K562 (cell line): ENCODE data around the gene ZMYM2. TPM values are rescaled to one million over a fixed set of nuclear protein-coding genes. Genes with fewer than 3 reads are reported as not detected.

Experiments used
- ATAC-seq: fragments of 200-7000 bp; cut with Tn5 transposase; 3 replicates; pipeline ENCODE4 v1.9.1; 2020; ENCODE audit warnings: moderate library complexity
- BruUV-seq: library from RNA; stranded (reverse); fragments of 400-500 nt; replicated peaks from 2 replicates; lab custom pipeline; 2021; lab: Mats Ljungman, UMichigan
- CTCF ChIA-PET: fragments of 300-600 bp; formaldehyde crosslinking; extraction: SDS; loops from one replicate; lab custom pipeline; 2021; ENCODE audit warnings: low intra/inter-chr PET ratio; lab: Yijun Ruan, JAX
- POLR2A ChIA-PET: fragments of 300-600, 350-650 bp; sonication (Branson Sonifier 250); formaldehyde crosslinking; extraction: SDS; loops from one replicate; lab custom pipeline; 2021; ENCODE audit warnings: antibody characterized with exemption, inconsistent platforms; lab: Yijun Ruan, JAX
- DNase-seq, 4 experiments: peaks; one replicate each; pipeline versions ENCODE4 v3.0.0 to v3.0.0-alpha.2; 2011 to 2018; ENCODE audit warnings: low spot score in 3 of 4, mixed read lengths in 3 of 4; ENCODE audit errors: extremely low read depth in 1 of 4
- FAIRE-seq: peaks from 2 replicates; lab custom pipeline; 2011; peaks lifted over from hg19 to GRCh38; lab: Jason Lieb, UNC
- H2AFZ ChIP-seq: 2 replicates; pipeline ENCODE4 v1.6.0; 2011; ENCODE audit warnings: low read depth, low read length, control low read depth, inconsistent platforms
- H3K27ac ChIP-seq: fragments of 200-600 bp; 3 replicates; pipeline ENCODE4 v1.8.0; 2011; ENCODE audit warnings: low read depth, mild to moderate bottlenecking, control low read depth, inconsistent platforms, low read length, moderate library complexity, mixed read lengths; ENCODE audit errors: extremely low read depth
- H3K27me3 ChIP-seq, 2 experiments: fragments of 300-600 bp in 1 of 2; 2 replicates in 1 of 2; 3 replicates in 1 of 2; pipeline versions ENCODE4 v1.6.0 to v1.8.0; 2011; ENCODE audit warnings: inconsistent platforms in 2 of 2, low read length in 2 of 2, mild to moderate bottlenecking in 1 of 2, mixed read lengths in 1 of 2, moderate library complexity in 1 of 2; ENCODE audit not compliant: control insufficient read depth in 2 of 2, insufficient read depth in 2 of 2
- H3K36me3 ChIP-seq: fragments of 300-600 bp; 3 replicates; pipeline ENCODE4 v1.8.0; 2011; ENCODE audit warnings: mild to moderate bottlenecking, low read length, inconsistent platforms; ENCODE audit not compliant: control insufficient read depth, insufficient read depth
- H3K4me1 ChIP-seq, 2 experiments: fragments of 200-600 bp in 1 of 2; replicated peaks in 1 of 2; 2 replicates in 1 of 2; 3 replicates in 1 of 2; pipeline versions ENCODE4 v1.5.1 to v1.8.0; 2011; ENCODE audit warnings: inconsistent platforms in 2 of 2, low read length in 2 of 2, mild to moderate bottlenecking in 1 of 2, mixed read lengths in 1 of 2, moderate library complexity in 1 of 2; ENCODE audit not compliant: control insufficient read depth in 2 of 2, insufficient read depth in 2 of 2
- H3K4me2 ChIP-seq: 2 replicates; pipeline ENCODE4 v1.6.1; 2011; ENCODE audit warnings: low read length, control low read depth, inconsistent platforms, mixed read lengths; ENCODE audit not compliant: insufficient read depth
- H3K4me3 ChIP-seq: fragments of 200-600 bp; sonication (generic), shearing (Covaris generic); 2 replicates; pipeline ENCODE4 v1.5.1; 2016; ENCODE audit warnings: control low read depth, inconsistent platforms
- H3K79me2 ChIP-seq: fragments of 200-600 bp; 3 replicates; pipeline ENCODE4 v1.8.0; 2011; ENCODE audit warnings: low read length, inconsistent platforms; ENCODE audit not compliant: control insufficient read depth, insufficient read depth
- H3K9ac ChIP-seq, 2 experiments: 2 replicates each; pipeline versions ENCODE4 v1.6.0 to v1.6.1; 2011; ENCODE audit warnings: low read depth in 2 of 2, low read length in 2 of 2, control low read depth in 1 of 2, inconsistent platforms in 1 of 2, mild to moderate bottlenecking in 1 of 2, mixed read lengths in 1 of 2; ENCODE audit not compliant: insufficient read depth in 1 of 2
- H3K9me1 ChIP-seq: one replicate; pipeline ENCODE4 v1.6.0; 2011; ENCODE audit warnings: inconsistent platforms, mild to moderate bottlenecking, low read length, moderate library complexity; ENCODE audit not compliant: control insufficient read depth, insufficient read depth
- H3K9me3 ChIP-seq: replicated peaks from 2 replicates; pipeline ENCODE4 v1.5.1; 2011; ENCODE audit warnings: low read depth, low read length, inconsistent platforms; ENCODE audit not compliant: control insufficient read depth, insufficient read depth
- H4K20me1 ChIP-seq: replicated peaks from 2 replicates; pipeline ENCODE4 v1.6.1; 2011; ENCODE audit warnings: low read length, inconsistent platforms, mixed read lengths; ENCODE audit not compliant: control insufficient read depth, insufficient read depth
- EP400 ChIP-seq: fragments of 450-650 bp; IDR thresholded peaks from 2 replicates; pipeline ENCODE4 v1.6.1; 2017; ENCODE audit warnings: antibody characterized with exemption, mild to moderate bottlenecking, moderate library complexity
- ETS2 ChIP-seq: IDR thresholded peaks from 2 replicates; pipeline ENCODE4 v1.6.1; 2016; ENCODE audit warnings: borderline replicate concordance, missing genetic modification characterization, mild to moderate bottlenecking, moderate library complexity, missing compliant biosample characterization; ENCODE audit not compliant: poor library complexity, severe bottlenecking
- FOXP1 ChIP-seq: sonication (generic); formaldehyde crosslinking; IDR thresholded peaks from 2 replicates; pipeline ENCODE4 v1.8.0; 2022; ENCODE audit warnings: mild to moderate bottlenecking, missing genetic modification reagents
- HEY1 ChIP-seq: fragments of 250-450 bp; sonication (Bioruptor Pico); IDR thresholded peaks from 2 replicates; pipeline ENCODE4 v1.5.0; 2020; ENCODE audit warnings: mild to moderate bottlenecking, moderate library complexity, borderline replicate concordance
- HOXB6 ChIP-seq: fragments of 250-450 bp; sonication (Bioruptor Pico); IDR thresholded peaks from 2 replicates; pipeline ENCODE4 v1.5.1; 2022; ENCODE audit warnings: mild to moderate bottlenecking, borderline replicate concordance
- IRF2 ChIP-seq: sonication (generic); formaldehyde crosslinking; IDR thresholded peaks from 2 replicates; pipeline ENCODE4 v1.8.1; 2022; ENCODE audit warnings: mild to moderate bottlenecking, missing genetic modification reagents
- KAT7 ChIP-seq: sonication (generic); formaldehyde crosslinking; IDR thresholded peaks from 2 replicates; pipeline ENCODE4 v1.8.0; 2022; ENCODE audit warnings: missing genetic modification reagents, mild to moderate bottlenecking, borderline replicate concordance
- NCOA2 ChIP-seq, 2 experiments: fragments of 450-650 bp; IDR thresholded peaks; 2 replicates each; pipeline ENCODE4 v1.6.1; 2018; ENCODE audit warnings: mild to moderate bottlenecking in 2 of 2, moderate library complexity in 1 of 2; ENCODE audit not compliant: partially characterized antibody in 2 of 2
- NRF1 ChIP-seq, 2 experiments: fragments of 450-650 bp; IDR thresholded peaks in 1 of 2; conservative IDR thresholded peaks in 1 of 2; 2 replicates each; pipeline ENCODE4 v1.6.1; 2014; ENCODE audit warnings: mild to moderate bottlenecking in 2 of 2
- PCBP2 ChIP-seq: fragments of 200-400 bp; formaldehyde crosslinking; IDR thresholded peaks from 2 replicates; pipeline ENCODE4 v1.6.1; 2018; ENCODE audit warnings: low read length, low read depth, mild to moderate bottlenecking, moderate library complexity; ENCODE audit not compliant: poor library complexity, severe bottlenecking
- PHF20 ChIP-seq: fragments of 450-650 bp; IDR thresholded peaks from 2 replicates; pipeline ENCODE4 v1.6.1; 2018; ENCODE audit not compliant: partially characterized antibody
- PML ChIP-seq: IDR thresholded peaks from 2 replicates; pipeline ENCODE4 v1.6.1; 2012; ENCODE audit warnings: low read length, inconsistent platforms
- POLR2A ChIP-seq: fragments of 450-650 bp; conservative IDR thresholded peaks from 2 replicates; pipeline ENCODE4 v1.6.1; 2016
- PRPF4 ChIP-seq: fragments of 200-400 bp; formaldehyde crosslinking; IDR thresholded peaks from one replicate; pipeline ENCODE4 v1.6.1; 2017; ENCODE audit warnings: low read length, low read depth, mild to moderate bottlenecking; ENCODE audit not compliant: insufficient read depth, poor library complexity, severe bottlenecking
- SLC30A9 ChIP-seq: fragments of 250-450 bp; sonication (Bioruptor Pico); IDR thresholded peaks from 2 replicates; pipeline ENCODE4 v1.8.0; 2022; ENCODE audit warnings: mild to moderate bottlenecking, moderate library complexity
- SRSF3 ChIP-seq: fragments of 200-400 bp; formaldehyde crosslinking; IDR thresholded peaks from 2 replicates; pipeline ENCODE4 v1.6.1; 2016; ENCODE audit warnings: mild to moderate bottlenecking, low read length, moderate library complexity; ENCODE audit not compliant: insufficient read depth
- TGIF2 ChIP-seq: sonication (generic); formaldehyde crosslinking; IDR thresholded peaks from 2 replicates; pipeline ENCODE4 v1.8.1; 2022; ENCODE audit warnings: mild to moderate bottlenecking, missing genetic modification reagents, moderate library complexity
- ZC3H4 ChIP-seq: sonication (generic); formaldehyde crosslinking; IDR thresholded peaks from 2 replicates; pipeline ENCODE4 v1.9.0; 2021; ENCODE audit warnings: missing genetic modification reagents, borderline replicate concordance
- WGBS: fragments of 100-300 bp; shearing (Covaris generic); methylation state at CpG from one replicate; pipeline ENCODE4 v1.1.6; 2016; ENCODE audit warnings: low coverage, mixed read lengths; ENCODE audit not compliant: insufficient coverage; ENCODE audit errors: missing lambda C conversion rate; 5-methylcytosine and 5-hydroxymethylcytosine counted together
- in situ Hi-C: fragments of 300-500 bp; cut with MboI; formaldehyde crosslinking; loops from 4 replicates; pipeline ENCODE4 v1.15.0; 2018; ENCODE audit warnings: inconsistent platforms, mixed read lengths
- intact Hi-C: fragments of 100-400 bp; cut with micrococcal nuclease; formaldehyde crosslinking; loops from 2 replicates; pipeline ENCODE4 v1.14.2; 2022
- polyA plus RNA-seq, 8 experiments: library from polyadenylated mRNA; depleted of rRNA in 4 of 8; stranded (reverse) in 5 of 8; unstranded in 3 of 8; fragments of >200 nt; fragmentation: Nextera tagmentation in 2 of 8; fragmentation: Illumina TruSeq in 1 of 8; extraction: Ambion mirVana in 2 of 8; extraction: Trizol in 1 of 8; gene quantifications; 2 replicates each; pipeline versions ENCODE4 v1.2.1 to v1.2.3, GENCODE V29; 2011 to 2014; ENCODE audit warnings: inconsistent platforms in 1 of 8, missing spikeins in 1 of 8
- total RNA-seq, 7 experiments: library from RNA; depleted of rRNA in 6 of 7; stranded (reverse); fragments of >200 nt in 6 of 7; fragmentation: Illumina TruSeq in 2 of 7; extraction: Trizol in 2 of 7; gene quantifications; 2 replicates each; pipeline versions ENCODE4 v1.2.1 to v1.2.3, GENCODE V29; 2011 to 2021; ENCODE audit warnings: low replicate concordance in 1 of 7
- TF ChIP-seq, protein P1 (sequence below): sonication (generic); formaldehyde crosslinking; IDR thresholded peaks from 2 replicates; pipeline ENCODE4 v1.8.0; 2023; ENCODE audit warnings: mild to moderate bottlenecking, missing genetic modification reagents

ZMYM2 gene
- total and polyA plus RNA-seq, 9 of the 15 experiments (the other 6 are each of a cell fraction or from before 2014, with no cell fraction given) = 5.0 to 48.8 (median 26.8) TPM

DNA sequence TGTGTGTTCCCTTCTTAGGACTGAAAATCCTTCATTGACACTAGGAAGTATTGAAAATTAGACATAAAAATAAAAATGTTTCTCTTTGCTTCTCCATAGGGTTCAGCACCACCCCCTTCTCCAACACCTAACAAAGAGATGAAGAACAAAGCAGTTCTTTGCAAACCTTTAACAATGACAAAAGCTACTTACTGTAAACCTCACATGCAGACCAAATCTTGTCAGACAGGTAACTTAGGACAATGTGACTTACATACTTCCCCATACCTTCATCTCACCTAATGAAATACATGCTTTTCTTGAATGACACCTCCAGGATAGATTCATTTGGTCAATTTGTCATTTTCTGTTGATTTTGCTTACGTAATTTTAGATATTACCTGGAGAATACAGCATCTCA is 99.9 kb downstream of the ZMYM2 start:
- DNase-seq = no peak
- Histone ChIP-seq H3K27me3 (no peaks in the 10 kb centered on the region), H3K36me3 (peaks cover 38% of the 10 kb centered on the region; the same call in 2 of the 3 replicates), H3K9ac (no peak overlapping the region), H3K4me1 (no peaks in the 10 kb centered on the region), H2AFZ (no peak overlapping the region), H4K20me1 (no peaks in the 10 kb centered on the region), H3K9me1 (no peaks in the 10 kb centered on the region), H3K27ac (no peak overlapping the region), H3K79me2 (no peaks in the 10 kb centered on the region), H3K4me2 (no peak overlapping the region), H3K9me3 (no peaks in the 10 kb centered on the region), H3K4me3 (no peak overlapping the region)
- FAIRE-seq = no peak
- ChIA-PET CTCF (no interaction called here), POLR2A (no interaction called here)
- TF ChIP-seq PRPF4 = no peak
- no peak for TF ChIP-seq EP400
- no peak for TF ChIP-seq NCOA2 (IDR thresholded peaks at IDR 0.05; ENCODE audit: partially characterized antibody in 2 of 2)
- no peak for TF ChIP-seq ETS2 (tag)
- TF ChIP-seq POLR2A = no peak
- no peak for TF ChIP-seq PCBP2
- no peak for TF ChIP-seq KAT7 (CRISPR knock-in tag)
- TF ChIP-seq HOXB6 (CRISPR knock-in tag) = no peak
- no peak for TF ChIP-seq PML
- TF ChIP-seq PHF20 = no peak
- TF ChIP-seq SLC30A9 (CRISPR knock-in tag) = no peak
- TF ChIP-seq IRF2 (CRISPR knock-in tag) = no peak
- no peak for TF ChIP-seq FOXP1 (CRISPR knock-in tag)
- TF ChIP-seq NRF1 (conservative IDR thresholded peaks at IDR 0.05 in 1 of 2, IDR thresholded peaks at IDR 0.05 in 1 of 2) = no peak
- no peak for TF ChIP-seq SRSF3
- no peak for TF ChIP-seq TGIF2 (CRISPR knock-in tag)
- no peak for TF ChIP-seq HEY1
- TF ChIP-seq, protein P1, sequence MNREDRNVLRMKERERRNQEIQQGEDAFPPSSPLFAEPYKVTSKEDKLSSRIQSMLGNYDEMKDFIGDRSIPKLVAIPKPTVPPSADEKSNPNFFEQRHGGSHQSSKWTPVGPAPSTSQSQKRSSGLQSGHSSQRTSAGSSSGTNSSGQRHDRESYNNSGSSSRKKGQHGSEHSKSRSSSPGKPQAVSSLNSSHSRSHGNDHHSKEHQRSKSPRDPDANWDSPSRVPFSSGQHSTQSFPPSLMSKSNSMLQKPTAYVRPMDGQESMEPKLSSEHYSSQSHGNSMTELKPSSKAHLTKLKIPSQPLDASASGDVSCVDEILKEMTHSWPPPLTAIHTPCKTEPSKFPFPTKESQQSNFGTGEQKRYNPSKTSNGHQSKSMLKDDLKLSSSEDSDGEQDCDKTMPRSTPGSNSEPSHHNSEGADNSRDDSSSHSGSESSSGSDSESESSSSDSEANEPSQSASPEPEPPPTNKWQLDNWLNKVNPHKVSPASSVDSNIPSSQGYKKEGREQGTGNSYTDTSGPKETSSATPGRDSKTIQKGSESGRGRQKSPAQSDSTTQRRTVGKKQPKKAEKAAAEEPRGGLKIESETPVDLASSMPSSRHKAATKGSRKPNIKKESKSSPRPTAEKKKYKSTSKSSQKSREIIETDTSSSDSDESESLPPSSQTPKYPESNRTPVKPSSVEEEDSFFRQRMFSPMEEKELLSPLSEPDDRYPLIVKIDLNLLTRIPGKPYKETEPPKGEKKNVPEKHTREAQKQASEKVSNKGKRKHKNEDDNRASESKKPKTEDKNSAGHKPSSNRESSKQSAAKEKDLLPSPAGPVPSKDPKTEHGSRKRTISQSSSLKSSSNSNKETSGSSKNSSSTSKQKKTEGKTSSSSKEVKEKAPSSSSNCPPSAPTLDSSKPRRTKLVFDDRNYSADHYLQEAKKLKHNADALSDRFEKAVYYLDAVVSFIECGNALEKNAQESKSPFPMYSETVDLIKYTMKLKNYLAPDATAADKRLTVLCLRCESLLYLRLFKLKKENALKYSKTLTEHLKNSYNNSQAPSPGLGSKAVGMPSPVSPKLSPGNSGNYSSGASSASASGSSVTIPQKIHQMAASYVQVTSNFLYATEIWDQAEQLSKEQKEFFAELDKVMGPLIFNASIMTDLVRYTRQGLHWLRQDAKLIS = no peak
- no peak for TF ChIP-seq ZC3H4 (CRISPR knock-in tag)
- in situ Hi-C loops (no loop called here), intact Hi-C loops (no loop called here)
- no TSS peak for BruUV-seq
- 100% methylated on average over 1 of the region's 1 CpG for WGBS
- ATAC-seq = no peak
